ENCODE results near the gene CFH. TPM values are rescaled to one million over a fixed set of nuclear protein-coding genes. Genes with fewer than 3 reads are reported as not detected.

CFH gene
- total RNA-seq, 2 experiments from 2014 or later, result 3.6 to 4.6 TPM

- no peaks in the 10 kb centered on the region for H3K9me3 ChIP-seq (ENCODE audit: control insufficient read depth in 1 of 2, insufficient read depth in 1 of 2, low read length in 2 of 2)
- Mint-ChIP-seq H3K9me3 (no peaks in the 10 kb centered on the region), H3K4me1 (ENCODE audit: low read depth) (no peaks in the 10 kb centered on the region), H3K36me3 (ENCODE audit: low read depth) (no peaks in the 10 kb centered on the region), H3K27me3 (no peaks in the 10 kb centered on the region), H3K4me3 (no peak overlapping the region), H3K27ac (no peak overlapping the region)
- no peak overlapping the region for H3K4me3 ChIP-seq (ENCODE audit: low read length)
- ATAC-seq (ENCODE audit: poor library complexity) (no peak), DNase-seq (no peak)
- H3K27me3 ChIP-seq (ENCODE audit: control insufficient read depth in 1 of 2, insufficient read depth in 2 of 2, low read length in 2 of 2), result no peaks in the 10 kb centered on the region
- POLR2A ChIA-PET, result no interaction called here
- CTCF ChIA-PET, result no interaction called here
- intact Hi-C loops (cut with DNase I, micrococcal nuclease), result no loop called here
- no peak for TF ChIP-seq CTCF (IDR thresholded peaks at IDR 0.05)
- no peaks in the 10 kb centered on the region for H3K36me3 ChIP-seq (ENCODE audit: insufficient read depth, low read length)
- H3K4me1 ChIP-seq (ENCODE audit: insufficient read depth, low read length), result no peaks in the 10 kb centered on the region
- no peak overlapping the region for H3K27ac ChIP-seq (ENCODE audit: low read depth in 1 of 2, low read length in 2 of 2)
Observed at GRCh38 chr1:196685506-196685905, 33.7 kb downstream of the CFH start.

- Histone ChIP-seq H3K27ac (ENCODE audit: low read depth in 1 of 2, low read length in 2 of 2) (no peak overlapping the region), H3K4me1 (ENCODE audit: insufficient read depth, low read length) (no peaks in the 10 kb centered on the region), H3K27me3 (ENCODE audit: control insufficient read depth in 1 of 2, insufficient read depth in 2 of 2, low read length in 2 of 2) (no peaks in the 10 kb centered on the region), H3K36me3 (ENCODE audit: insufficient read depth, low read length) (no peaks in the 10 kb centered on the region), H3K9me3 (ENCODE audit: control insufficient read depth in 1 of 2, insufficient read depth in 1 of 2, low read length in 2 of 2) (no peaks in the 10 kb centered on the region), H3K4me3 (ENCODE audit: low read length) (no peak overlapping the region)
- Mint-ChIP-seq H3K9me3 (no peaks in the 10 kb centered on the region), H3K27ac (no peak overlapping the region), H3K4me3 (no peak overlapping the region), H3K4me1 (ENCODE audit: low read depth) (no peaks in the 10 kb centered on the region), H3K36me3 (ENCODE audit: low read depth) (no peaks in the 10 kb centered on the region), H3K27me3 (no peaks in the 10 kb centered on the region)
- ChIA-PET POLR2A (no interaction called here), CTCF (no interaction called here)
- DNase-seq (no peak), ATAC-seq (ENCODE audit: poor library complexity) (no peak)
- intact Hi-C loops (cut with DNase I, micrococcal nuclease), result no loop called here
- TF ChIP-seq CTCF (IDR thresholded peaks at IDR 0.05), result no peak
Observed at GRCh38 chr1:196689001-196689400, 37.2 kb downstream of the CFH start.

GRCh38 chr1:196690582-196690981 is 38.7 kb downstream of the CFH start:
- Mint-ChIP-seq H3K36me3 (ENCODE audit: low read depth) (no peaks in the 10 kb centered on the region), H3K4me3 (no peak overlapping the region), H3K9me3 (no peaks in the 10 kb centered on the region), H3K27me3 (no peaks in the 10 kb centered on the region), H3K4me1 (ENCODE audit: low read depth) (no peaks in the 10 kb centered on the region), H3K27ac (no peak overlapping the region)
- intact Hi-C loops (cut with DNase I, micrococcal nuclease), result no loop called here
- DNase-seq (no peak), ATAC-seq (ENCODE audit: poor library complexity) (no peak)
- H3K4me1 ChIP-seq (ENCODE audit: insufficient read depth, low read length), result no peaks in the 10 kb centered on the region
- H3K27me3 ChIP-seq (ENCODE audit: control insufficient read depth in 1 of 2, insufficient read depth in 2 of 2, low read length in 2 of 2), result no peaks in the 10 kb centered on the region
- H3K36me3 ChIP-seq (ENCODE audit: insufficient read depth, low read length), result no peaks in the 10 kb centered on the region
- ChIA-PET CTCF (no interaction called here), POLR2A (no interaction called here)
- no peak overlapping the region for H3K27ac ChIP-seq (ENCODE audit: low read depth in 1 of 2, low read length in 2 of 2)
- H3K9me3 ChIP-seq (ENCODE audit: control insufficient read depth in 1 of 2, insufficient read depth in 1 of 2, low read length in 2 of 2), result no peaks in the 10 kb centered on the region
- TF ChIP-seq CTCF (IDR thresholded peaks at IDR 0.05), result no peak
- no peak overlapping the region for H3K4me3 ChIP-seq (ENCODE audit: low read length)
